DOHH2 (cell line): ENCODE measurements around the gene MAP4K4.

Experiments
- H3F3A ChIP-seq: fragments of 200-600 bp; sonication (generic), shearing (Covaris generic); 2 replicates; pipeline ENCODE4 v1.6.0; 2016; ENCODE audit warnings: antibody characterized with exemption, mild to moderate bottlenecking; ENCODE audit not compliant: control insufficient read depth, insufficient read depth
- H3K27ac ChIP-seq: fragments of 200-600 bp; sonication (generic); 2 replicates; pipeline ENCODE4 v1.5.1; 2014; ENCODE audit warnings: low read depth, mild to moderate bottlenecking, low read length, moderate library complexity
- H3K27me3 ChIP-seq: fragments of 200-600 bp; sonication (generic); 2 replicates; pipeline ENCODE4 v1.6.1; 2014; ENCODE audit warnings: mild to moderate bottlenecking, low read length, mixed read lengths; ENCODE audit not compliant: control insufficient read depth
- H3K36me3 ChIP-seq: fragments of 200-600 bp; sonication (generic); 2 replicates; pipeline ENCODE4 v1.6.1; 2014; ENCODE audit warnings: mild to moderate bottlenecking, low read length, moderate library complexity, mixed read lengths; ENCODE audit not compliant: control insufficient read depth
- H3K4me1 ChIP-seq: fragments of 200-600 bp; sonication (generic); 2 replicates; pipeline ENCODE4 v1.6.1; 2014; ENCODE audit warnings: mild to moderate bottlenecking, low read length, mixed read lengths; ENCODE audit not compliant: control insufficient read depth
- H3K4me2 ChIP-seq: fragments of 200-600 bp; sonication (generic); 2 replicates; pipeline ENCODE4 v1.6.0; 2014; ENCODE audit warnings: mild to moderate bottlenecking, low read length, moderate library complexity
- H3K4me3 ChIP-seq: fragments of 200-600 bp; sonication (generic); 2 replicates; pipeline ENCODE4 v1.5.1; 2014; ENCODE audit warnings: mild to moderate bottlenecking, low read length, mixed read lengths
- H3K79me2 ChIP-seq: fragments of 200-600 bp; sonication (generic); 2 replicates; pipeline ENCODE4 v1.6.1; 2014; ENCODE audit warnings: mild to moderate bottlenecking, low read length, mixed read lengths; ENCODE audit not compliant: control insufficient read depth
- H3K9me2 ChIP-seq: fragments of 200-600 bp; sonication (generic); replicated peaks from 2 replicates; pipeline ENCODE4 v1.6.1; 2014; ENCODE audit warnings: mild to moderate bottlenecking, low read length, mixed read lengths; ENCODE audit not compliant: control insufficient read depth
- H3K9me3 ChIP-seq: fragments of 200-600 bp; sonication (generic); 2 replicates; pipeline ENCODE4 v1.6.1; 2014; ENCODE audit warnings: antibody characterized with exemption, low read length, mixed read lengths; ENCODE audit not compliant: control insufficient read depth, insufficient read depth
- H4K20me1 ChIP-seq: fragments of 200-600 bp; sonication (generic); 2 replicates; pipeline ENCODE4 v1.6.0; 2014; ENCODE audit warnings: low read depth, mild to moderate bottlenecking, antibody characterized with exemption, low read length, moderate library complexity; ENCODE audit not compliant: control insufficient read depth, insufficient read depth
- CTCF ChIP-seq: fragments of 200-600 bp; sonication (generic); IDR thresholded peaks from one replicate; pipeline ENCODE4 v1.5.1; 2014; ENCODE audit warnings: antibody characterized with exemption, mild to moderate bottlenecking, low read depth, low read length; ENCODE audit not compliant: poor library complexity, severe bottlenecking
- EZH2phosphoT487 ChIP-seq: fragments of 200-600 bp; sonication (generic); IDR thresholded peaks from 2 replicates; pipeline ENCODE4 v1.6.1; 2017; ENCODE audit warnings: borderline replicate concordance, mild to moderate bottlenecking, antibody characterized with exemption, low read length, moderate library complexity, mixed read lengths

Gene MAP4K4

GRCh38 chr2:101679801-101680487, 17.6 kb upstream of the MAP4K4 start:
- Histone ChIP-seq H3K27ac (no peak overlapping the region), H3K4me3 (no peak overlapping the region), H3F3A (no peaks in the 10 kb centered on the region), H3K36me3 (no peaks in the 10 kb centered on the region), H3K4me2 (no peak overlapping the region), H3K27me3 (0 out of 2 replicates have a peak, but pooled peaks cover under 1% of the 10 kb centered on the region), H3K79me2 (no peaks in the 10 kb centered on the region), H4K20me1 (no peaks in the 10 kb centered on the region), H3K9me3 (no peaks in the 10 kb centered on the region), H3K4me1 (peaks cover 10% of the 10 kb centered on the region), H3K9me2 (no peaks in the 10 kb centered on the region)
- TF ChIP-seq EZH2phosphoT487 (no peak), CTCF (no peak)

GRCh38 chr2:101682311-101682710, 15.2 kb upstream of the MAP4K4 start:
- Histone ChIP-seq H3K4me2 (no peak overlapping the region), H3K4me3 (no peak overlapping the region), H4K20me1 (no peaks in the 10 kb centered on the region), H3K27ac (no peak overlapping the region), H3K9me3 (no peaks in the 10 kb centered on the region), H3K79me2 (no peaks in the 10 kb centered on the region), H3K27me3 (no peaks in the 10 kb centered on the region), H3K4me1 (peaks cover 9% of the 10 kb centered on the region), H3K9me2 (no peaks in the 10 kb centered on the region), H3F3A (no peaks in the 10 kb centered on the region), H3K36me3 (no peaks in the 10 kb centered on the region)
- TF ChIP-seq CTCF (no peak), EZH2phosphoT487 (no peak)

- no peaks in the 10 kb centered on the region for H3F3A ChIP-seq
- no peaks in the 10 kb centered on the region for H4K20me1 ChIP-seq
- H3K4me3 ChIP-seq: no peak overlapping the region
- H3K27ac ChIP-seq: no peak overlapping the region
- peaks cover 2% of the 10 kb centered on the region; the same call in 1 of the 2 replicates for H3K27me3 ChIP-seq
- TF ChIP-seq EZH2phosphoT487 (no peak), CTCF (no peak)
- no peaks in the 10 kb centered on the region for H3K4me1 ChIP-seq
- H3K9me2 ChIP-seq: no peaks in the 10 kb centered on the region
- H3K9me3 ChIP-seq: no peaks in the 10 kb centered on the region
- no peaks in the 10 kb centered on the region for H3K79me2 ChIP-seq
- H3K4me2 ChIP-seq: no peak overlapping the region
- no peaks in the 10 kb centered on the region for H3K36me3 ChIP-seq
These were observed 13.2 kb upstream of the MAP4K4 start for GRCh38 chr2:101684313-101684712.
